ENCODE measurements around the gene DMRT1.

Gene DMRT1

GRCh38 chr9:969310-970150, 128.0 kb downstream of the DMRT1 start:
- no peak for DNase-seq
- intact Hi-C loops (cut with DNase I): no loop called here

- intact Hi-C loops (cut with DNase I): no loop called here
- DNase-seq: no peak
Observed at GRCh38 chr9:970151-970996, 128.9 kb downstream of the DMRT1 start.

GRCh38 chr9:971901-972500, 130.5 kb downstream of the DMRT1 start:
- intact Hi-C loops (cut with DNase I): no loop called here
- no peak for DNase-seq

- intact Hi-C loops (cut with DNase I): no loop called here
- DNase-seq: no peak
Observed at GRCh38 chr9:972501-973294, 131.2 kb downstream of the DMRT1 start.

GRCh38 chr9:973295-973834, 131.9 kb downstream of the DMRT1 start:
- intact Hi-C loops (cut with DNase I): no loop called here
- DNase-seq: no peak

GRCh38 chr9:974031-974995, 132.8 kb downstream of the DMRT1 start:
- intact Hi-C loops (cut with DNase I): no loop called here
- DNase-seq: no peak

- no peak for DNase-seq
- intact Hi-C loops (cut with DNase I): no loop called here
Observed at GRCh38 chr9:974996-975739, 133.7 kb downstream of the DMRT1 start.

GRCh38 chr9:975740-976257, 134.3 kb downstream of the DMRT1 start:
- intact Hi-C loops (cut with DNase I): no loop called here
- DNase-seq: no peak

GRCh38 chr9:976258-976942, 134.9 kb downstream of the DMRT1 start, which contains the start of gene DMRT3:
TSS of gene DMRT3 (plus strand) at chr9:976655. CDS start at chr9:977002, 347 bp downstream.
- no peak for DNase-seq

GRCh38 chr9:976943-977837, 135.7 kb downstream of the DMRT1 start:
- intact Hi-C loops (cut with DNase I): no loop called here
- no peak for DNase-seq

More at GRCh38 chr9:976258-976942, 134.9 kb downstream of the DMRT1 start, which contains the start of gene DMRT3:
- intact Hi-C loops (cut with DNase I): no loop called here

GRCh38 chr9:977838-978830, 136.6 kb downstream of the DMRT1 start:
- DNase-seq: no peak
- intact Hi-C loops (cut with DNase I): no loop called here

- intact Hi-C loops (cut with DNase I): no loop called here
- no peak for DNase-seq
Observed at GRCh38 chr9:979983-980382, 138.5 kb downstream of the DMRT1 start.

GRCh38 chr9:980640-981039, 139.1 kb downstream of the DMRT1 start:
- no peak for DNase-seq
- intact Hi-C loops (cut with DNase I): no loop called here

GRCh38 chr9:981491-981898, 140.0 kb downstream of the DMRT1 start:
- intact Hi-C loops (cut with DNase I): no loop called here
- no peak for DNase-seq
